ENCODE results near the gene NEK6.

The NEK6 gene

GRCh38 chr9:124399968-124400940, 142.5 kb downstream of the NEK6 start:
- Histone ChIP-seq H3K4me1 (ENCODE audit: control insufficient read depth, insufficient read depth, low read length) (peaks cover 8% of the 10 kb centered on the region; the same call in 1 of the 2 replicates), H3K27me3 (ENCODE audit: control insufficient read depth, insufficient read depth, low read length) (no peaks in the 10 kb centered on the region), H3K9me3 (ENCODE audit: control insufficient read depth, insufficient read depth, low read length) (no peaks in the 10 kb centered on the region), H3K36me3 (ENCODE audit: control insufficient read depth, insufficient read depth, low read length) (peaks cover 6% of the 10 kb centered on the region; the same call in 1 of the 2 replicates), H3K27ac (ENCODE audit: low read length) (no peak overlapping the region), H3K4me3 (ENCODE audit: low read length) (no peak overlapping the region)
- DNase-seq (ENCODE audit: low read depth, low spot score), result no peak
- no CpG with 5 or more reads among the region's 15 CpGs for WGBS (ENCODE audit: insufficient coverage, insufficient read length)

Data from iPS DF 6.9 (cell line).